Peyer's patch (tissue), 4 donors: ENCODE data around the gene ZNF70. TPM values are rescaled to one million over a fixed set of nuclear protein-coding genes. Genes with fewer than 3 reads are reported as not detected.
A peak's percentile ranks its signal among the peaks of the same experiment; 100 is the strongest.

ENCODE experiments used
- DNase-seq, 3 donors: peaks; one replicate each; pipeline ENCODE4 v3.0.0-alpha.2; 2017 to 2019
- H3K27ac ChIP-seq, 4 donors: fragments of 200-600 bp; sonication (generic); one replicate each; pipeline ENCODE4 v1.5.1; 2016 to 2019
- H3K27me3 ChIP-seq, 2 donors: fragments of 200-600 bp; sonication (generic); one replicate each; pipeline ENCODE4 v1.5.1; 2019
- H3K36me3 ChIP-seq, 3 donors: fragments of 200-600 bp; sonication (generic); one replicate each; pipeline ENCODE4 v1.5.1; 2016 to 2019
- H3K4me1 ChIP-seq, 4 donors: fragments of 200-600 bp; sonication (generic); one replicate each; pipeline ENCODE4 v1.5.1; 2016 to 2019
- H3K4me3 ChIP-seq, 4 donors: fragments of 200-600 bp; sonication (generic); 1 replicate in 3 of 4; 2 replicates in 1 of 4; pipeline ENCODE4 v1.5.1; 2016 to 2019; ENCODE audit warnings: mild to moderate bottlenecking in 1 of 4
- H3K9me3 ChIP-seq, 4 donors: fragments of 200-600 bp; sonication (generic); one replicate each; pipeline ENCODE4 v1.5.1; 2016 to 2019; ENCODE audit warnings: mild to moderate bottlenecking in 1 of 4
- CTCF ChIP-seq, 6 experiments: fragments of 450-650 bp in 4 of 6; fragments of 200-600 bp in 2 of 6; sonication (generic) in 1 of 6; IDR thresholded peaks; one replicate each; pipeline ENCODE4 v1.5.1; 2017 to 2019; ENCODE audit warnings: antibody characterized with exemption in 6 of 6, mild to moderate bottlenecking in 3 of 6, moderate library complexity in 1 of 6
- POLR2A ChIP-seq, 2 donors: fragments of 450-650 bp; IDR thresholded peaks; one replicate each; pipeline ENCODE4 v1.5.1; 2017; ENCODE audit warnings: antibody characterized with exemption in 2 of 2, mild to moderate bottlenecking in 2 of 2, moderate library complexity in 2 of 2
- total RNA-seq, 4 donors: library from RNA; depleted of rRNA; stranded (reverse); fragments of >200 nt; gene quantifications; one replicate each; pipeline ENCODE4 v1.1.0, GENCODE V29; 2016

ZNF70 gene
- total RNA-seq, 4 donors from 2014 or later, result 2.5 to 25.6 (median 6.2) TPM

DNA sequence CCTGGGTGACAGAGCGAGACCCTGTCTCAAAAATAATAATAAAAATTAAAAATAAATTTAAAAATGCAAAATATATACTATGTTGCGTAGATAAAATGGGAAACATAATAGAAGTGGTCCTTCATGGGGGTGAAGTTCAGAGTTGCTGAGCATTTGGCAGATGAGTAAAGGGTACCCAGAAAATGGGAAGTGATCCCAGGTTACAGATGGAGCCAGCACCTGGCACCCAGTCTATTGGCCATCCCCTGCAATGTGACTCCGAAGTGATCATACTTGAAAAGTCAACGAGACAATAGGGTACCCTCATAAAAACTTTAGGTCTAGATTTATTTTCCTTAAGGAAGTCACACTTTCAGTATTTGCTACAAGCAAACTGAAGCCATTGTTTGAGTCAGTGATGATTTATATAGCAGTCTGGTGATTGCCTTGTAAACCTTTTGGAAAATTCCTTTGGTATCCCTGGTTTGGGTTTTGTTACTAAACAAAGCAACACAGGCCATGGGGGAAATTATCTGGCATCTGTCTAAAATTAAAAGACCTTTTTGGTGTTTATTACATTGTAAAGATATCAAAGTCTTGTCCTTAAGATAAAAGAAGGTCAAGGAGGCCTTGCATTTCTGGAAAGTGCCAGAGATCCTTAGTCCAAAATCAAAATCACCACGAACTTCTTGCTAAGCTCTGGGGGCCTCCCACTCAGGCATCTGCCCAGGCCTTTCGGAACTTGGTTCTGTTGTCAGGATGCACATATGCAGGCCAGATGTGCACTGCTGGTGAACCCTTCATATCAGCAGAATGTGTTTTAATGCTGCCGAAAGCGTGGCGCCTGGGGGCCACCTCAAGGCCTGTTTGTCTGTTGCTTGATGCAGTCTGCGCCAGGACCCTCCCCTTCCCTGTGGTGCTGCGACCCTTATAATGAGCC is 40.2 kb upstream of the ZNF70 start:
- H3K4me3 ChIP-seq, result no peak overlapping the region
- DNase-seq, result peak in 1 of 3 donors; percentile 33
- peaks cover 0 to 50% (median 1%) of the 10 kb centered on the region in 3 donors for H3K36me3 ChIP-seq
- H3K27me3 ChIP-seq, result no peaks in the 10 kb centered on the region
- no peaks in the 10 kb centered on the region for H3K9me3 ChIP-seq
- no peak for TF ChIP-seq CTCF (IDR thresholded peaks at IDR 0.05)
- TF ChIP-seq POLR2A (IDR thresholded peaks at IDR 0.05), result no peak
- peaks cover 0 to 26% (median 10%) of the 10 kb centered on the region in 4 donors for H3K4me1 ChIP-seq
- no peak overlapping the region for H3K27ac ChIP-seq

GRCh38 chr22:23789638-23790037 is 38.7 kb upstream of the ZNF70 start:
- Histone ChIP-seq H3K9me3 (no peaks in the 10 kb centered on the region), H3K36me3 (peaks cover 0 to 36% (median 0%) of the 10 kb centered on the region in 3 donors), H3K4me3 (no peak overlapping the region), H3K27me3 (no peaks in the 10 kb centered on the region), H3K4me1 (peaks cover 0 to 28% (median 10%) of the 10 kb centered on the region in 4 donors), H3K27ac (no peak overlapping the region)
- TF ChIP-seq CTCF (IDR thresholded peaks at IDR 0.05), result no peak
- no peak for TF ChIP-seq POLR2A (IDR thresholded peaks at IDR 0.05)
- peak in 1 of 3 donors; percentile 19 for DNase-seq

DNA sequence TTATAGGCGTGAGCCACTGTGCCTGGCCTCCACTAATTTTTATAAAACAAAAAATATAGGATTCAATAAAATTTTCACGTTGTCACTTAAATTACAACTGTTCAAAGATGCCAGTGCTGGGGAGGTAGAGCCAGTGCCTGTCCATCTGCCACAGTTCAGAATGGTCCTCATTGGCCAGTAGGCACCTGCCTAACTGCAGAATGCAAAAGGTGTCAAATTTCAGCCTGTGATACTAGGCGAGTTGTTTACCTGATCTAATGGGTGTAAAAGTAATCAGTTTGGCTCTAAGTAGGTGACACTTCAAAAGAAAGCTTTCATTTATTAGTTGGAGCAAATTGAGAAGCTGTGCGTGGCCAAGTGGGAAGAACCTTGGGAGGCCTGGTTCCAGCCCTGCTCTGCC is 38.2 kb upstream of the ZNF70 start:
- Histone ChIP-seq H3K27me3 (no peaks in the 10 kb centered on the region), H3K4me1 (peaks cover 0 to 33% (median 10%) of the 10 kb centered on the region in 4 donors), H3K27ac (no peak overlapping the region), H3K36me3 (peaks cover 0 to 30% (median 0%) of the 10 kb centered on the region in 3 donors), H3K9me3 (no peaks in the 10 kb centered on the region), H3K4me3 (no peak overlapping the region)
- DNase-seq, result peak in 1 of 3 donors; percentile 7
- TF ChIP-seq POLR2A (IDR thresholded peaks at IDR 0.05) (no peak), CTCF (IDR thresholded peaks at IDR 0.05) (no peak)

GRCh38 chr22:23787910-23788309 is 37.0 kb upstream of the ZNF70 start:
- TF ChIP-seq CTCF (IDR thresholded peaks at IDR 0.05), result no peak
- no peak for TF ChIP-seq POLR2A (IDR thresholded peaks at IDR 0.05)
- Histone ChIP-seq H3K4me3 (peak overlapping the region; percentile 84 to 98 (median 92)), H3K9me3 (no peaks in the 10 kb centered on the region), H3K4me1 (peaks cover 0 to 35% (median 10%) of the 10 kb centered on the region in 4 donors), H3K36me3 (peaks cover 0 to 18% (median 0%) of the 10 kb centered on the region in 3 donors), H3K27me3 (no peaks in the 10 kb centered on the region), H3K27ac (peak overlapping the region in 3 of 4 donors; percentile 98 to 100 (median 100))
- peak in 1 of 3 donors; percentile 10 for DNase-seq

GRCh38 chr22:23787600-23787896 is 36.6 kb upstream of the ZNF70 start:
- Histone ChIP-seq H3K27me3 (no peaks in the 10 kb centered on the region), H3K4me1 (peaks cover 0 to 35% (median 10%) of the 10 kb centered on the region in 4 donors)
- TF ChIP-seq CTCF (IDR thresholded peaks at IDR 0.05) (peak in 1 of 6 experiments; percentile 3), POLR2A (IDR thresholded peaks at IDR 0.05) (no peak)

More at GRCh38 chr22:23787600-23787896, 36.6 kb upstream of the ZNF70 start:
- no peak for DNase-seq
- peaks cover 0 to 15% (median 0%) of the 10 kb centered on the region in 3 donors for H3K36me3 ChIP-seq
- H3K27ac ChIP-seq, result peak overlapping the region; percentile 98 to 100 (median 100)
- H3K9me3 ChIP-seq, result no peaks in the 10 kb centered on the region
- peak overlapping the region; percentile 84 to 98 (median 92) for H3K4me3 ChIP-seq
